GM12891 (cell line): ENCODE results near the gene MCTP1.

ENCODE experiments used
- POLR2A ChIP-seq: IDR thresholded peaks from 2 replicates; pipeline ENCODE4 v1.6.1; 2011; ENCODE audit warnings: low read depth, low read length, control low read depth
- POLR2AphosphoS5 ChIP-seq: IDR thresholded peaks from 2 replicates; pipeline ENCODE4 v1.6.1; 2011; ENCODE audit warnings: low read depth, low read length, control low read depth

DNA sequence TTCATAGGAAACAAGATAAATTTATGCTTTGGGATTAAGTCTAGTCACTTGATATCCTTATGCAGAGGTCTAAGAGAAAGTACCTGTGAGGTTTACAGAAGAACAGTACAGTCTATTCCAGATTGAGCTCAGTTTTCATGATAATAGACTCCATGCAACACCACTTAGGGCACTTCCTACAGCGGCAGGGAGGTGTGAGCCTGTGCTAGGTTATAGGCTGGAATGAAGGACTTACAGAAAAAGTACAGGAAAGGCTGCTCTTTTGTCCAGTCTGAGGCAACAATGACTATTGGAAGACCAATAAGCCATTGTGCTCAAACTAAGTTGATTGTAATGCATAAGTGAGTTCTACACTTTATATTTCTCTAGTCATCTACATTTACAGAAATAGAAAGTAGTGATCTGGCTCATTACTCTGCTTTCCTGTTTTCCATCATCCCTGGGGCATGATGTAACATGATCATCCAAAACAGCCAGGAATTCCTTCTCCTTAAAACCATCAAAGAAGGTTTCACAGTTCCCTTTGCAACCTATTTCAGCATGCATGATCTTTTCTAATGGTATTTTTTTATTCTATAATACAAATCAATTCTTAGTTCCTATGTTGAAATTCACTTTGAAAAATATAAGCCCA lies 343.7 kb downstream of the MCTP1 start:
- TF ChIP-seq POLR2AphosphoS5: no peak
- no peak for TF ChIP-seq POLR2A
